ENCODE data around the gene D2HGDH. TPM values are rescaled to one million over a fixed set of nuclear protein-coding genes. Genes with fewer than 3 reads are reported as not detected.

The D2HGDH gene
- total RNA-seq, 1 donor from 2014 or later = 21.1 TPM

DNA sequence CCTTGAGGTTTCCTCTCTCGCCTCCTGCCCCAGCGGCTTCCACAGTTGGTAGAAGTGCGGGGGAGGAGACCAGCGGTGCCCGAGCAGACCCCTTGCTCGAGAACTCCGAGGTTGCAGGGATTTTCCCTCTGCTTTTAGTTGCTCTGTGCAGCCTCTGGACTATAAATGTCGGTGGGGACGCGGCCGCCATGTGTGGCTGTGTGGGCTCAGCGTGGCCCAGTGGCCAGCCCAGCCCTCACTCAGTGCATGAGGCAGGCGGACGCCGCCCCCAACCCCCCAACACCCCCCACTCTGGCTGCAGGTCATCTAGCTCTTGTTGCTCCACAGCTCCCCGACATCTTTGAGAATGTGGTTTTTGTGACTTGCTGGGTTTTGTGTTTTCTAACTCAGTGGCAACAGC is 15.3 kb upstream of the D2HGDH start:
- intact Hi-C loops (cut with DNase I) = no loop called here
- no peak overlapping the region for H3K4me3 ChIP-seq
- DNase-seq (ENCODE audit: extremely low spot score in 2 of 2) = no peak
- no peaks in the 10 kb centered on the region for H3K9me3 ChIP-seq
- TF ChIP-seq POLR2A (IDR thresholded peaks at IDR 0.05) (no peak), POLR2AphosphoS5 (IDR thresholded peaks at IDR 0.05; ENCODE audit: insufficient read depth in 1 of 2, low read depth in 1 of 2) (no peak)
- TF ChIP-seq, protein P1, sequence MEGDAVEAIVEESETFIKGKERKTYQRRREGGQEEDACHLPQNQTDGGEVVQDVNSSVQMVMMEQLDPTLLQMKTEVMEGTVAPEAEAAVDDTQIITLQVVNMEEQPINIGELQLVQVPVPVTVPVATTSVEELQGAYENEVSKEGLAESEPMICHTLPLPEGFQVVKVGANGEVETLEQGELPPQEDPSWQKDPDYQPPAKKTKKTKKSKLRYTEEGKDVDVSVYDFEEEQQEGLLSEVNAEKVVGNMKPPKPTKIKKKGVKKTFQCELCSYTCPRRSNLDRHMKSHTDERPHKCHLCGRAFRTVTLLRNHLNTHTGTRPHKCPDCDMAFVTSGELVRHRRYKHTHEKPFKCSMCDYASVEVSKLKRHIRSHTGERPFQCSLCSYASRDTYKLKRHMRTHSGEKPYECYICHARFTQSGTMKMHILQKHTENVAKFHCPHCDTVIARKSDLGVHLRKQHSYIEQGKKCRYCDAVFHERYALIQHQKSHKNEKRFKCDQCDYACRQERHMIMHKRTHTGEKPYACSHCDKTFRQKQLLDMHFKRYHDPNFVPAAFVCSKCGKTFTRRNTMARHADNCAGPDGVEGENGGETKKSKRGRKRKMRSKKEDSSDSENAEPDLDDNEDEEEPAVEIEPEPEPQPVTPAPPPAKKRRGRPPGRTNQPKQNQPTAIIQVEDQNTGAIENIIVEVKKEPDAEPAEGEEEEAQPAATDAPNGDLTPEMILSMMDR (IDR thresholded peaks at IDR 0.05) = no peak
- peaks cover 0 to 61% of the 10 kb centered on the region in 2 donors for H3K36me3 ChIP-seq
- no peaks in the 10 kb centered on the region for H3K27me3 ChIP-seq
- no peak overlapping the region for H3K27ac ChIP-seq
- H3K4me1 ChIP-seq = no peaks in the 10 kb centered on the region

- Histone ChIP-seq H3K27me3 (no peaks in the 10 kb centered on the region), H3K36me3 (peaks cover 0 to 57% of the 10 kb centered on the region in 2 donors), H3K9me3 (no peaks in the 10 kb centered on the region), H3K4me3 (no peak overlapping the region), H3K4me1 (no peaks in the 10 kb centered on the region), H3K27ac (no peak overlapping the region)
- no peak for DNase-seq (ENCODE audit: extremely low spot score in 2 of 2)
- TF ChIP-seq POLR2A (IDR thresholded peaks at IDR 0.05) = no peak
- no peak for TF ChIP-seq POLR2AphosphoS5 (IDR thresholded peaks at IDR 0.05; ENCODE audit: insufficient read depth in 1 of 2, low read depth in 1 of 2)
- TF ChIP-seq, protein P1 (IDR thresholded peaks at IDR 0.05) = no peak
- intact Hi-C loops (cut with DNase I) = no loop called here
These were observed 14.3 kb upstream of the D2HGDH start for GRCh38 chr2:241720099-241720498.

DNA sequence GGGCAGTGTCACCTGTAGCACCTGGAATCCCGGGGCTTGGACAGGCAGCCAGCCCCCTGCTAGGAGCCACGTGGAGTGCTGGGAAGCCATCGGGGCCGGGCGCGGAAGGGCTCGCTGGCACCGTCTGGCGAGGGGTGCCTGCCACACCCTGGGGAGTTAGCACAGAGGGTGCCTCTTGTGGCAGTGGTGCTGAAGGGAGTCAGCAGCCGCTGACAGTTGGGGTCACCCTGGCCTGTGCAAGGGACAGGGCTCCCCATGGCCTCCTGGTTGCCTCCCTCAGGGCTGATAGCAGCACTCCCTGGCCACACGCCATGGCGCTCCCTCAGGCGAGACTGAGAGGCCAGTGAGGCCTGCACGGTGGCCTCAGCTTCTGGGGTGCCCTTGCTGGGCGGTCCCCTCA is 13.9 kb upstream of the D2HGDH start:
- Histone ChIP-seq H3K27me3 (no peaks in the 10 kb centered on the region), H3K27ac (no peak overlapping the region), H3K9me3 (no peaks in the 10 kb centered on the region), H3K4me1 (no peaks in the 10 kb centered on the region), H3K4me3 (no peak overlapping the region), H3K36me3 (peaks cover 0 to 55% of the 10 kb centered on the region in 2 donors)
- TF ChIP-seq POLR2AphosphoS5 (IDR thresholded peaks at IDR 0.05; ENCODE audit: insufficient read depth in 1 of 2, low read depth in 1 of 2) = no peak
- no peak for TF ChIP-seq POLR2A (IDR thresholded peaks at IDR 0.05)
- TF ChIP-seq, protein P1 (IDR thresholded peaks at IDR 0.05) = no peak
- no peak for DNase-seq (ENCODE audit: extremely low spot score in 2 of 2)
- intact Hi-C loops (cut with DNase I) = no loop called here

- Histone ChIP-seq H3K36me3 (peaks cover 0 to 46% of the 10 kb centered on the region in 2 donors), H3K4me1 (no peaks in the 10 kb centered on the region), H3K27me3 (no peaks in the 10 kb centered on the region), H3K9me3 (no peaks in the 10 kb centered on the region), H3K4me3 (no peak overlapping the region), H3K27ac (no peak overlapping the region)
- intact Hi-C loops (cut with DNase I) = no loop called here
- no peak for DNase-seq (ENCODE audit: extremely low spot score in 2 of 2)
- no peak for TF ChIP-seq POLR2AphosphoS5 (IDR thresholded peaks at IDR 0.05; ENCODE audit: insufficient read depth in 1 of 2, low read depth in 1 of 2)
- TF ChIP-seq POLR2A (IDR thresholded peaks at IDR 0.05) = no peak
- TF ChIP-seq, protein P1 (IDR thresholded peaks at IDR 0.05) = no peak
These were observed 12.6 kb upstream of the D2HGDH start for GRCh38 chr2:241721852-241722251.

GRCh38 chr2:241722896-241723454 is 11.5 kb upstream of the D2HGDH start:
- intact Hi-C loops (cut with DNase I) = no loop called here
- peaks cover 0 to 46% of the 10 kb centered on the region in 2 donors for H3K36me3 ChIP-seq

More at GRCh38 chr2:241722896-241723454, 11.5 kb upstream of the D2HGDH start:
- TF ChIP-seq POLR2AphosphoS5 (IDR thresholded peaks at IDR 0.05; ENCODE audit: insufficient read depth in 1 of 2, low read depth in 1 of 2) (no peak), POLR2A (IDR thresholded peaks at IDR 0.05) (no peak)
- TF ChIP-seq, protein P1 (IDR thresholded peaks at IDR 0.05) = no peak
- DNase-seq (ENCODE audit: extremely low spot score in 2 of 2) = no peak
- no peak overlapping the region for H3K27ac ChIP-seq
- no peaks in the 10 kb centered on the region for H3K4me1 ChIP-seq
- no peaks in the 10 kb centered on the region for H3K27me3 ChIP-seq
- H3K4me3 ChIP-seq = no peak overlapping the region
- H3K9me3 ChIP-seq = no peaks in the 10 kb centered on the region

All from vagina (tissue), 2 donors.